Progenitor cell of endocrine pancreas (in vitro differentiated cells): Measurements from ENCODE around the gene SLU7. TPM values are rescaled to one million over a fixed set of nuclear protein-coding genes. Genes with fewer than 3 reads are reported as not detected.

ENCODE experiments used
- DNase-seq: peaks from one replicate; pipeline ENCODE4 v3.0.0; 2021; ENCODE audit warnings: low spot score; ENCODE audit not compliant: unreplicated experiment
- H3K27ac Mint-ChIP-seq: 2 replicates; pipeline ENCODE4 v1.8.0; 2021; ENCODE audit warnings: mild to moderate bottlenecking, moderate library complexity, mixed read lengths
- H3K27me3 Mint-ChIP-seq: 2 replicates; pipeline ENCODE4 v1.8.0; 2021; ENCODE audit warnings: mixed read lengths
- H3K36me3 Mint-ChIP-seq: 2 replicates; pipeline ENCODE4 v1.8.0; 2022; ENCODE audit warnings: mixed read lengths; ENCODE audit not compliant: insufficient read depth
- H3K4me1 Mint-ChIP-seq: 2 replicates; pipeline ENCODE4 v1.8.0; 2021; ENCODE audit warnings: low read depth, mixed read lengths
- H3K4me3 Mint-ChIP-seq: 2 replicates; pipeline ENCODE4 v1.8.0; 2021; ENCODE audit warnings: low read depth, mild to moderate bottlenecking, moderate library complexity, mixed read lengths
- H3K9me3 Mint-ChIP-seq: 2 replicates; pipeline ENCODE4 v1.8.0; 2021; ENCODE audit warnings: low read depth, mixed read lengths
- CTCF ChIP-seq: fragments of 200-600 bp; sonication (generic); IDR thresholded peaks from one replicate; pipeline ENCODE4 v1.5.0; 2021; ENCODE audit warnings: antibody characterized with exemption, mild to moderate bottlenecking; ENCODE audit not compliant: unreplicated experiment
- total RNA-seq: library from RNA; stranded (reverse); gene quantifications from 2 replicates; pipeline ENCODE4 v1.2.1, GENCODE V29; 2021

The SLU7 gene
- total RNA-seq, 1 donor from 2014 or later: 43.1 TPM

GRCh38 chr5:160360310-160360709 lies 58.6 kb downstream of the SLU7 start:
- Mint-ChIP-seq H3K27ac (no peak overlapping the region), H3K27me3 (peaks cover 9% of the 10 kb centered on the region), H3K4me3 (no peak overlapping the region), H3K4me1 (peaks cover 10% of the 10 kb centered on the region), H3K36me3 (no peaks in the 10 kb centered on the region), H3K9me3 (no peaks in the 10 kb centered on the region)
- no peak for DNase-seq
- no peak for TF ChIP-seq CTCF

GRCh38 chr5:160359816-160360215 lies 59.1 kb downstream of the SLU7 start:
- no peaks in the 10 kb centered on the region for H3K9me3 Mint-ChIP-seq
- no peak for TF ChIP-seq CTCF
- H3K4me1 Mint-ChIP-seq: peaks cover 10% of the 10 kb centered on the region
- peaks cover 9% of the 10 kb centered on the region for H3K27me3 Mint-ChIP-seq
- H3K36me3 Mint-ChIP-seq: no peaks in the 10 kb centered on the region
- H3K4me3 Mint-ChIP-seq: no peak overlapping the region
- no peak for DNase-seq
- H3K27ac Mint-ChIP-seq: no peak overlapping the region

- Mint-ChIP-seq H3K4me1 (peaks cover 10% of the 10 kb centered on the region), H3K27me3 (peaks cover 9% of the 10 kb centered on the region), H3K4me3 (no peak overlapping the region), H3K27ac (no peak overlapping the region), H3K36me3 (no peaks in the 10 kb centered on the region), H3K9me3 (no peaks in the 10 kb centered on the region)
- DNase-seq: no peak
- TF ChIP-seq CTCF: no peak
Observed at GRCh38 chr5:160359242-160359641, 59.6 kb downstream of the SLU7 start.

- no peak overlapping the region for H3K4me3 Mint-ChIP-seq
- DNase-seq: no peak
- H3K27me3 Mint-ChIP-seq: peaks cover 9% of the 10 kb centered on the region
- no peak overlapping the region for H3K27ac Mint-ChIP-seq
- no peaks in the 10 kb centered on the region for H3K36me3 Mint-ChIP-seq
- peaks cover 10% of the 10 kb centered on the region for H3K4me1 Mint-ChIP-seq
- H3K9me3 Mint-ChIP-seq: no peaks in the 10 kb centered on the region
- TF ChIP-seq CTCF: no peak
Observed at GRCh38 chr5:160357861-160358411, 60.9 kb downstream of the SLU7 start.

GRCh38 chr5:160357394-160357793 lies 61.5 kb downstream of the SLU7 start:
- no peak for DNase-seq
- Mint-ChIP-seq H3K4me1 (peaks cover 10% of the 10 kb centered on the region), H3K27me3 (peaks cover 9% of the 10 kb centered on the region)

More at GRCh38 chr5:160357394-160357793, 61.5 kb downstream of the SLU7 start:
- Mint-ChIP-seq H3K27ac (peak overlapping the region; percentile 5), H3K4me3 (no peak overlapping the region), H3K36me3 (no peaks in the 10 kb centered on the region), H3K9me3 (no peaks in the 10 kb centered on the region)
- no peak for TF ChIP-seq CTCF
